ENCODE data around the gene SLC22A5. TPM values are rescaled to one million over a fixed set of nuclear protein-coding genes. Genes with fewer than 3 reads are reported as not detected.
A peak's percentile ranks its signal among the peaks of the same experiment; 100 is the strongest.
"Not testable (repeated sequence)": the region's sequence is repeated elsewhere in the genome, so short reads cannot be mapped to it uniquely, and the experiment has no call there.

SLC22A5 gene
- total RNA-seq, 1 donor from 2014 or later: 13.2 TPM

- DNase-seq (ENCODE audit: low read depth): no peak
- Histone ChIP-seq H3K4me3 (ENCODE audit: low read depth, low read length) (peak overlapping the region; percentile 52), H3K36me3 (ENCODE audit: control insufficient read depth, insufficient read depth, low read length) (no peaks in the 10 kb centered on the region), H3K27me3 (ENCODE audit: control insufficient read depth, insufficient read depth, low read length) (no peaks in the 10 kb centered on the region)
- peak; percentile 57 for TF ChIP-seq CTCF (IDR thresholded peaks at IDR 0.05; ENCODE audit: insufficient read depth, low read length, poor library complexity, severe bottlenecking)
Measured at GRCh38 chr5:132410451-132411303, 41.2 kb downstream of the SLC22A5 start.

- DNase-seq (ENCODE audit: low read depth): no peak
- H3K4me3 ChIP-seq (ENCODE audit: low read depth, low read length): peak overlapping the region; percentile 52
- TF ChIP-seq CTCF (IDR thresholded peaks at IDR 0.05; ENCODE audit: insufficient read depth, low read length, poor library complexity, severe bottlenecking): no peak
- H3K27me3 ChIP-seq (ENCODE audit: control insufficient read depth, insufficient read depth, low read length): no peaks in the 10 kb centered on the region
- H3K36me3 ChIP-seq (ENCODE audit: control insufficient read depth, insufficient read depth, low read length): no peaks in the 10 kb centered on the region
Measured at GRCh38 chr5:132411304-132412013, 41.9 kb downstream of the SLC22A5 start.

GRCh38 chr5:132413567-132413966 is 44.1 kb downstream of the SLC22A5 start:
- no peak for TF ChIP-seq CTCF (IDR thresholded peaks at IDR 0.05; ENCODE audit: insufficient read depth, low read length, poor library complexity, severe bottlenecking)
- DNase-seq (ENCODE audit: low read depth): no peak
- Histone ChIP-seq H3K36me3 (ENCODE audit: control insufficient read depth, insufficient read depth, low read length) (no peaks in the 10 kb centered on the region), H3K4me3 (ENCODE audit: low read depth, low read length) (no peak overlapping the region), H3K27me3 (ENCODE audit: control insufficient read depth, insufficient read depth, low read length) (no peaks in the 10 kb centered on the region)

- no peak overlapping the region for H3K4me3 ChIP-seq (ENCODE audit: low read depth, low read length)
- DNase-seq (ENCODE audit: low read depth): peak; percentile 88
- no peak for TF ChIP-seq CTCF (IDR thresholded peaks at IDR 0.05; ENCODE audit: insufficient read depth, low read length, poor library complexity, severe bottlenecking)
- no peaks in the 10 kb centered on the region for H3K36me3 ChIP-seq (ENCODE audit: control insufficient read depth, insufficient read depth, low read length)
- no peaks in the 10 kb centered on the region for H3K27me3 ChIP-seq (ENCODE audit: control insufficient read depth, insufficient read depth, low read length)
Measured at GRCh38 chr5:132414634-132415378, 45.3 kb downstream of the SLC22A5 start.

GRCh38 chr5:132415516-132415915 is 46.0 kb downstream of the SLC22A5 start:
- not testable (repeated sequence) for H3K27me3 ChIP-seq (ENCODE audit: control insufficient read depth, insufficient read depth, low read length); DNase-seq (ENCODE audit: low read depth); H3K4me3 ChIP-seq (ENCODE audit: low read depth, low read length); H3K36me3 ChIP-seq (ENCODE audit: control insufficient read depth, insufficient read depth, low read length)
